NB4 (cell line): ENCODE measurements around the gene UTP25.

Experiments
- CTCF ChIP-seq: IDR thresholded peaks from one replicate; pipeline ENCODE4 v1.5.1; 2012; ENCODE audit warnings: low read depth, low read length
- MAX ChIP-seq: IDR thresholded peaks from 2 replicates; pipeline ENCODE4 v1.6.1; 2011; ENCODE audit warnings: low read depth, low read length
- MYC ChIP-seq: IDR thresholded peaks from 2 replicates; pipeline ENCODE4 v1.6.1; 2011; ENCODE audit warnings: low read depth, low read length
- POLR2A ChIP-seq: IDR thresholded peaks from 2 replicates; pipeline ENCODE4 v1.6.1; 2011; ENCODE audit warnings: mild to moderate bottlenecking; ENCODE audit not compliant: insufficient read length; ENCODE audit errors: extremely low read depth

GRCh38 chr1:209861242-209861641 lies 33.5 kb downstream of the UTP25 start:
- TF ChIP-seq CTCF (no peak), POLR2A (no peak), MAX (no peak), MYC (no peak)
